ENCODE measurements around the gene SETBP1.

SETBP1 gene

GRCh38 chr18:45110577-45111501, 430.2 kb downstream of the SETBP1 start:
- Histone ChIP-seq H3K27ac (ENCODE audit: low read length) (no peak overlapping the region), H3K4me3 (ENCODE audit: low read length) (no peak overlapping the region), H3K27me3 (ENCODE audit: insufficient read depth, low read length) (no peaks in the 10 kb centered on the region)

GRCh38 chr18:45111502-45111848, 430.8 kb downstream of the SETBP1 start:
- Histone ChIP-seq H3K9me3 (ENCODE audit: insufficient read depth, low read depth, low read length) (no peaks in the 10 kb centered on the region), H3K4me3 (ENCODE audit: low read length) (no peak overlapping the region), H3K4me1 (ENCODE audit: insufficient read depth, low read length) (no peaks in the 10 kb centered on the region)

More at GRCh38 chr18:45110577-45111501, 430.2 kb downstream of the SETBP1 start:
- Histone ChIP-seq H3K36me3 (ENCODE audit: insufficient read depth, low read depth, low read length) (no peaks in the 10 kb centered on the region), H3K4me1 (ENCODE audit: insufficient read depth, low read length) (no peaks in the 10 kb centered on the region), H3K9ac (ENCODE audit: low read depth, low read length) (no peak overlapping the region), H3K9me3 (ENCODE audit: insufficient read depth, low read depth, low read length) (no peaks in the 10 kb centered on the region)

GRCh38 chr18:45112682-45113081, 432.0 kb downstream of the SETBP1 start:
- no peaks in the 10 kb centered on the region for H3K9me3 ChIP-seq (ENCODE audit: insufficient read depth, low read depth, low read length)
- no peaks in the 10 kb centered on the region for H3K36me3 ChIP-seq (ENCODE audit: insufficient read depth, low read depth, low read length)
- H3K4me1 ChIP-seq (ENCODE audit: insufficient read depth, low read length), result no peaks in the 10 kb centered on the region
- H3K4me3 ChIP-seq (ENCODE audit: low read length), result no peak overlapping the region
- no peak overlapping the region for H3K9ac ChIP-seq (ENCODE audit: low read depth, low read length)
- H3K27ac ChIP-seq (ENCODE audit: low read length), result no peak overlapping the region
- H3K27me3 ChIP-seq (ENCODE audit: insufficient read depth, low read length), result no peaks in the 10 kb centered on the region

More at GRCh38 chr18:45111502-45111848, 430.8 kb downstream of the SETBP1 start:
- Histone ChIP-seq H3K27ac (ENCODE audit: low read length) (no peak overlapping the region), H3K36me3 (ENCODE audit: insufficient read depth, low read depth, low read length) (no peaks in the 10 kb centered on the region), H3K27me3 (ENCODE audit: insufficient read depth, low read length) (no peaks in the 10 kb centered on the region), H3K9ac (ENCODE audit: low read depth, low read length) (no peak overlapping the region)

- H3K9ac ChIP-seq (ENCODE audit: low read depth, low read length), result no peak overlapping the region
Observed at GRCh38 chr18:45116116-45116515, 435.4 kb downstream of the SETBP1 start.

More at GRCh38 chr18:45116116-45116515, 435.4 kb downstream of the SETBP1 start:
- H3K36me3 ChIP-seq (ENCODE audit: insufficient read depth, low read depth, low read length), result no peaks in the 10 kb centered on the region
- H3K27me3 ChIP-seq (ENCODE audit: insufficient read depth, low read length), result no peaks in the 10 kb centered on the region
- H3K9me3 ChIP-seq (ENCODE audit: insufficient read depth, low read depth, low read length), result no peaks in the 10 kb centered on the region
- no peak overlapping the region for H3K27ac ChIP-seq (ENCODE audit: low read length)
- H3K4me1 ChIP-seq (ENCODE audit: insufficient read depth, low read length), result no peaks in the 10 kb centered on the region
- no peak overlapping the region for H3K4me3 ChIP-seq (ENCODE audit: low read length)
